Left kidney (tissue), 2 donors: ENCODE data around the gene MBP. TPM values are rescaled to one million over a fixed set of nuclear protein-coding genes. Genes with fewer than 3 reads are reported as not detected.

ENCODE experiments used
- DNase-seq: peaks from one replicate; pipeline ENCODE4 v3.0.0-alpha.2; 2013
- polyA plus RNA-seq: library from polyadenylated mRNA; unstranded; fragments of 120-200 nt; gene quantifications from one replicate; pipeline ENCODE4 v1.2.1, GENCODE V29; 2013; ENCODE audit not compliant: insufficient read length

Gene MBP
- polyA plus RNA-seq, 1 donor = 17.1 TPM

DNA sequence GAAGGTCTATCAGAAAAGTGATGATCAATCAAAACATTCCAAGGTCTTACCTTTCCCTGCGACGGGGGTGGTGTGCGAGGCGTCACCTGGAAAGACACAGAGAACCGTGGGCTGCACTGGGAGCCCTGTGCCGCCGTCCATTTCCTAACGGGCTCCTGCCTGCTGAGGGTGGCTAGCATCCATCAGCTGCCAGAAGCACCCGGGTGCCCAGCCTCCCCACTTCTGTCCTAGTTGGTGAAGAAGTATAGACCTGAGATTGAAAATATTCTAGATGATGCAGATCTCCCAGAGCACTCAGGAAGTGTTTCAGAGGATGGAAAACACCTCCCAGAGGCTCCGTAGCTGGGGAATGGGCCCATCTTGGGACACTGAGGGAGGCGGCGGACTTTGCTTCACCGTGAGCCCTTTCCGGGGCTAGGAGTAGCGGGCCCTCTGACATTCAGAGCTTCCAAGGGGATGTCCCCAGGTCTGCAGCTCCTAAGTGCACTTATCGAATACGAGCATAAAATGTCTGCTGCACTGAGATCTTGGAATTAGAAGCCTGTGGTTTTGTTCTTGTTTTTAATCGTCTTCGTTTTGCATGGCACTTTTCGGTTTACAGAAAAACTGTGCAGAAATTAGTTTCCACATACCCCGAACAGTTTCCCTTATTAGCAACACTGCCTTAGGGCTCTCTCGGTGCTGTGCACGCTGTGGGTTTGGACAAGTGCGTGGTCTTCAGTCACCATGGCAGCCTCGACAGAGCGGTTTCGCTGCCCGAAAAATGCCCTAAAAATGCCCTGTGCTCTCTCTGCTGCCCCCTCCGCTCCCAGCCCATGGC, 143.5 kb downstream of the MBP start:
- no peak for DNase-seq

DNA sequence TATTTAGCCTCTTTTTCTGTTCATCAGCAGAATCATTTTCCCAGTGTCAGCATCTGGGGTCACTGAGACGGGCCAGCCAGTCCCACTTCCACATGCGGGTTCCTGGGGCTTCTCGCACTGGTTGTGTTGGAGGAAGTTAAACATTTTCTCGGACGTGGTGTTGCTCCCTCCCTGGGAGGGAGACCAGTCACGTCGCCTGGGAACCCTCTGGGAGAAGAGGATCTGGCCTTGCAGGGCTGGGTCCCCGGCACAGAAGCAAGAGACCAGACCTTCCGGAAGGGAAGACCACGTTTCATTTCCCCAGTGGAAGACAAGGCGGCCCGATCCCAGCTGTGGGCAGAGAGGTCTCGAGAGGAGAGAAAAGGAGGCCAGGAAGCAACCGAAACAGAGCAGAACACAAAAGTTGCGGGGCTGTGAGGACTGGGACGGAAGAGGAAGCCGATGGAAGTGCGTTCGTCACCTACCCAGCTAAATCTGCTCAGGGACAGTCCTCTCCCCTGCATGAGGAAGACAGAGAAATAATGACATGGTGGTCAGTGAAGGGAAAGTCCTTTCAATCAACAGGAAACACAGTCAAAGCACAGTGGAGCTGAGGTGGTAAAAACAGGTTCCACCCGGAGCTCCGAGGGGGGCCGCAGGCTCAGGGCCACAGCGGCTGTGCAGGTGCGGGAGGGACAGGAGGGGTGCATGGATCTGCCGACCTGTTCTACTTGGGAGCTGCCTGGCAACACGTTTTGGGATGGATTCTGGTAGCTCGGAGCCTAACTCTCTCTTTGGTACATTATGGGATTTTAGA, 144.4 kb downstream of the MBP start:
- DNase-seq = no peak

DNA sequence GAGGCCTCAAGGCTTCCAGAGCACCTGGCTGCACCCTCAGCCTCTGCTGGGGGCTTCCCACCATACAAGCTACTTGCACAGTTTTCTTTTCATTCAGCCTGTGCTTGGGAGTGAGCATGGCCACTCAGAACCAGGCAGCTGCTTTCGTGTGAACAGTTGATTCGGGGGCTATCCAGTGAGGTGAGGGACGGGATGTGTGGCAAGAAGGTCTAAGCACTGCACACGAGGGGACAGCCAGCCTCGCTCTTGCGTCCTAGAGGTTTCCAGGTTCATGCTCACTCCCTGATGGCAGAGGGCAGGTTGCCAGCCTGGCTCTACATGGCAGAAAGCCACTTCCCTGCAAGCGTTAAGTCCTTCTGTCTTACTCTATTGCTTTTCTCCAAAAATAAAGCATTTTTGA, 146.2 kb downstream of the MBP start:
- no peak for DNase-seq

- no peak for DNase-seq
Observed at GRCh38 chr18:76985951-76986236, 146.7 kb downstream of the MBP start.

GRCh38 chr18:76985156-76985950, 147.2 kb downstream of the MBP start:
- DNase-seq = no peak

DNA sequence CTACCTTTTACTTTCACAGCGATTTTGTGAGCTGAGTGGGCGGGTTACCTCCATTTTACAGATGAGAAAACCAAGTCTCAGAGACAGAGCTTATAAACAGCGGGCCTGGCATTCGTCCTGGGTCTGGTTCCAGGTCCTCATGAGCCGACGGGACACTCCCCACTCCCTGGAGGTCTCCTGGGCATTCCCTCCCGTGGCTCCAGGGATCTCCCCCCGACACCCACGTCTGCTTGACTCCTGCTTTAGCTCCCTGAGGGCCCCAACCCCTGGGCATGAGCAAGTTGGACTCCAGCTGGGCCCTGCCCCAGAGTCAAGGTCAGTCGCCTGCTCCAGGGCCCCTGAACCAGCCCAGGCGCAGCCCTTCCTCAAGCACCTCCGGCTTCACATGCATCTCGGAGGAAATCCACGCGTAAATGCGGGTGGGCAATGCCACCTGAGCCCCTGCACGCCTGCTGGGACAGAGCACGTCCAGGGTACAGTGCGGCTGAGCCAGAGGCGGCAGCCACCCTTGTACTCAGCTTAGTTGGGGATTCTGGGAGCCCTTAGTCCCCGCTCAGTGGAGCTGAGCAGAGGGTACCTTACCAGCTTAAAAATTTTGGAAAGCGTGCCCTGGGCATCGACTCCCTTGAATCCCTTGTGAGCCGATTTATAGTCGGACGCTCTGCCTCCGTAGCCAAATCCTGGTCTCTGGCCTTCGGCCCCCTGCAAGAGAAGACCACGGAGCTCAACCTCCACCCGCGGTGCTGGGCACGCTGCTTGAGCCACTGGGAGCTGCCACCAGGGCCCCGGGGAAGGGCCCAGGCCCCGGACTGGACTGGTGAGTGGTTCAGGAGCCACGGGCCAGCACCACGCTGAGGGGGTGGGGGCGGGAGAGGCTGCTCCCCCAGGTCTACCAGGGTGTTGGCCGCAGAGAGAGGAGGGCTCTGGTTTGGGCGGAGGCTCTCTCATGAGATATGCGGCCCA, 148.1 kb downstream of the MBP start:
- DNase-seq = no peak

GRCh38 chr18:76983613-76984051, 149.0 kb downstream of the MBP start:
- DNase-seq = no peak

DNA sequence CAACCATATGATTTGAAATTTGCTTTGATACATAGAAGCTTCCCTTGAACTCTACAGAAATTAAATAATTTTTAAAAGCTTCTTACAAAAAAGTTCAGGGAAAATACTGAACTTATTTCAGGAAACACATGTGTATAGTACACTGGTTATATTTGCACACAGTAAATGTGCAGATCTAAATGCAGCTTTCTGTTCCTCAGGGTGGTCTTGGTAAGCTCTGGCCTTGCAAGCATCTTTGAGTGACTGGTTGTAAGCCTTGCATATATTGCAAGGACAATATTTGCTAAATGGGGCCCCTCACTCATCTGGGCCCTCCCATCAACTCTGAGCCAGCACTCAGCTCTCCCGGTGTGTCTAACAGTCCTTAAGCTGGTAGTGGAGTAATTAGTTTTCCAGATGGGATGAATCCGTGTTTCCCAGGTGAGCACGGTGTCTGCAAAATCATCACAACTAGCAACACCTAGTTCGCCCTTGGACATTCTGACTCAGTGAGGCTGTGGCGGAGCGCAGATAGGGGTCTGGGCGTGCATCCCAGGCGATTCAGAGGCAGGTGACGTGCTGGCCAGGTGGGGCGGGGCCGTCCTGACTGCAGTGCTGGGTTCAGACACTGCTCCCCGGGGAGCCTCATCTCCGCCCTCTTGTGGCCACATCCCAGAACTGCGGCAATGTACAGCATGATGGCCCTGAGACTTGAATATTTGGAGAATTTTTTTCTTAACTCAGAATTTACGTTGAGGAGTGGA, 149.6 kb downstream of the MBP start:
- peak; percentile 70 for DNase-seq

DNA sequence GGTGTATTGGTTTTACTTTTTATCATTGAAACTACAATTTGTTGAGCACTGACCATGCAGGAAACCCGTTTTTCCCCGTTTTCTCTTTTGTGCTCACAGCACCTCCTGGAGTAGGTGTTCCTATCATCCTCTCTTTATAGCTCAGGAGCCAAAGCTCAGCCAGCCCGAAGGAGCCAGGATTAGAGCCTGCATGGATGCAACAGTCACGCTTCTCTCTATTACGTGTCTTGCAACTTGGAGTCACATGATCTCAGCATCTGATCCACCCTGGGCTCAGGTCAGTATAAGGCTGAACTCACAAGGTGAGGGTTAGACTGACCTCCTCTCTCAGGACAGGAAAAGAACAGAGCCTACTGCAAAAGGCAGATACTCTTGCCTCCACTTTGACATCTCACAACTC, 150.5 kb downstream of the MBP start:
- DNase-seq = no peak

DNA sequence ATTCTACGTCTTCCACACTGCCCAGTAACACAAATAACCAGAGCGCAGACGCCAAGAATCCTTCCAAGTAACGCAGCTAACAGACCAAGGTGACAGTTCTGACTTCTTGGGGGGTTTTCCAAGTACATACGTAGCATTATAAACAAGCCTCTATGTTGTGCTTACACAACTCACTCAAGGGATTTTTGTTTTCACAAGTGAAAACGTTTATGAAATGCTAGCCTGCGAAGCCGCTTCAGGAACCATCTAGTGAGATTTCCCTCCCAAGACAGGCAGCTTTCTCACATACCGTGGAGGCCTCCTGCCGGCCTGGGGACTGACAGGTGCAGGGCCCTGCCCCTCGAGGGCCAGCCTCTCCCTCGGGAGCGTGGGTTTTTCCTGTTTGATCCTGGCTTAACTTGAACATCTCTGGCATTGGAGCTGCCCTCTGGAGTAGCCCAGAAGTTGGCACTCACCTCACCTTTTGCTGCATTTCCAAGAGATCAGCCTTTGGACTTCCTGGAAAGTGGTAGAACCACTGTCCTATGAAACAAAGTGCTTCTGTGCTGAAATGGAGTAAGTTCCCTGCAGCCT, 151.1 kb downstream of the MBP start:
- DNase-seq = no peak

GRCh38 chr18:76980663-76981395, 151.8 kb downstream of the MBP start:
- no peak for DNase-seq

- no peak for DNase-seq
Observed at GRCh38 chr18:76979906-76980305, 152.7 kb downstream of the MBP start.

GRCh38 chr18:76979111-76979751, 153.4 kb downstream of the MBP start:
- DNase-seq = no peak

DNA sequence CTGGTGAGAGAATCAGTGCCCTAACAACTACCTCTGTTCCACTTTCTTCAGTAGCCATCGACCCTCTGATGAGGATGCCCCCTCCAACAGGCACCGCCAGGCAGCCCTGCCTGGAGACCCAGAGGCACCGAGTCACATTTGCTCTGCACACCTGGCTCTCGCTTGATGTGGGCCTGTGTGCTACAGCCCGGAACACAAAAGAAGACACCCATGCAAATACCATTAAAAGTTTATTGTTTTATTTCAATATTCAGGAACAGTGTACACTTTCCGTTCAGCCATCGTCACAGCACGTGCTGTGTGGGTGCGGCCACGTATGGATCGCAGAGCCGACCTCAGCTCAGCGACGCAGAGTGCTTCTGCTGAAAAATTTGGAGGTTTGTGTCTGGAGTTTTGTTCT, 154.0 kb downstream of the MBP start:
- no peak for DNase-seq

DNA sequence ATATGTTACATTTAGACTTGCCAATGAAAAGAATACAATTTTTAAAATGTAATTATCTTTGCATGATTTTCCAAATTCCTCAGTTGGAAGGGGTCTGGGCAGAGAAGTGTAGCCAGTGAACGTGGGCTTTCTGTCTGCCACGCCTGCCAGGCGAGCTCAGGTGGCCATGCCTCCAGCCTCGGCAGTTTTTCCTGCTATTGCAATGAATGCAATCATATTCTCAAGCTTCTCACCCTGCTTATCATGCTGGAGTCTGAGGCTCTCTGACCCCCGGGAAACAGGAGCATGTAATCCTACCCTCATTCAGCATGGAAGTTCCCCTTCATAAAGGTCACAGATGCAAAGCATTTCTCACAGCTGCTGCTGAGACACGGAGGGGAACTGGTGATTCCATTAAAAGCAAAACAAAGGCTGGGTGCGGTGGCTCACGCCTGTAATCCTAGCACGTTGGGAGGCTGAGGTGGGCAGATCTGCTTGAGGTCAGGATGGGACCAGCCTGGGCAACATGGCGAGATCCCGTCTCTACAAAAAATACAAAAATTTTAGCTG, 154.8 kb downstream of the MBP start:
- DNase-seq = no peak

DNA sequence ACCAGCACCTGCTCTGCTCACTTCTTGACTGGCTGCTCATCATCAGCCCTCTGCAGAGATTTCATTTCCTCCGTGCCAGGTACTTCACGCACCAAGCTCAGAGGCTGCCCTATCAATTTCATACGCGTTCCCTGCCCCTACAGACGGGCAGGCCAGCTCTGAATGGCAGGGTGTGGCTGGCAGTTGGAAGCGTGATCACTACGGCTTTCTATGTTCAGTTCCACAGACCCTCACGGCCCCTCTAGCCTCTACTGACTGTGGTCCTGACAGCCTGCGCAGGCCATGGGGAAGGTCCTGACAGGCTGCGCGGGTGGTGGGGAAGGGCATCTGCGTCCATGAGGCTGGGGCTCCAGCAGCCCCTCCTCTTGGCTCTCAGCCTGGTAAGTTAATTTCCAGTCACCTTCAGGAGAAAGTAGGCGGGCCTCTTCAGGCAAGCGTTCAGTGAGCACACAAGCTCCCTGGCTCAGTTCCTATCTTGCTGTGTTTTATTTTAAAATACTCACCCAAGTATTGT, 155.4 kb downstream of the MBP start:
- no peak for DNase-seq

DNA sequence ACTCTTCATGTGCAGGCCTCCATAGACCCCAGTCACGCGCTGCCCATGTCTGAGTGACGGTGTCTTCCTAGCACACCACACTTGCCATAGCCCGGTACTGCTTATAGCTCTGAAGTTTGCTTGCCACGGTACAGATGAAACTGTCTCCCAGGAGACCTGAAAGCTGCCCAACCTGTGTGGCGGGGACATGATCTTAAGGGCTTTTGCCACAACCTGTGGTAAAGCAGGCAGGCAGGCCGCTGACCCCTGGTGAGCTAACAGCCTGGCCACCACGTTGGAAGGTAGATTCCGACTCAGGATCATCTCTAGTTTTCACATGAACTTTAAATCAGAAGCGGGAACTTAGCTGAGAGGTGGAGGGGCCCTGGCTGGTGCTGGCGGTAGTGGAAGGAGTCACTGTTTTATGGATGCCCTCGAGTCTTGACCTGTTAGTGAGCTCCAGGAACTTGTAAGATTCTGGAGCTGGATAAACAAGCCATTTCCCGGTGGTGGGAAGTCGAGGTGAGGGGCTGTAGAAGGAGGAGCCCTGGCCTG, 156.9 kb downstream of the MBP start:
- DNase-seq = no peak

DNA sequence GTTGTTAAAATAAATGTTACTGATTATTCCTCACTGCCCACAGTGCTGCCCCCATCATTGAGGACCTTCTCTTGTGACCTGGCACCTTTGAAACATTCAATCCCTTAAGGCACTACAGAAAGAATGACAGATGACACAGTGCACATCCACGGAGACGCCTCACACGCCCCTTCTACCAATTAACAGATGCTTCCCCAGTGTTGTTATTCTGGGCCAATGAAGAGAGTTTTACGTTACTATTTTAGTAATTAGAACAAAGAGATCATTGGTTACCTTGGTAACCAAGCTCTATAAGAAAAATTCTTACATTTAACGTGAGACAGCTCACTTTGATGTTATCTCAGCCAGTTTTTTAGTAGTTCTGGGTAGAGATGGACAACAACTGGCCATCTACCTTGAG, 158.2 kb downstream of the MBP start:
- no peak for DNase-seq
